ENCODE results near the gene MAGEB17.
"Not testable (repeated sequence)": the region's sequence is repeated elsewhere in the genome, so short reads cannot be mapped to it uniquely, and the experiment has no call there.

MAGEB17 gene

GRCh38 chrX:16167181-16167580 is at the start of gene MAGEB17:
TSS of gene MAGEB17 (plus strand) at chrX:16167481. CDS start at chrX:16170383, 2,902 bp downstream.
- no peak within 1 kb of the TSS for H3K4me3 ChIP-seq
- H3K27ac ChIP-seq: no peak within 1 kb of the TSS

- no peak overlapping the region for H3K27ac ChIP-seq
- H3K4me3 ChIP-seq: no peak overlapping the region
Measured at GRCh38 chrX:16119353-16120220, 47.7 kb upstream of the MAGEB17 start.

GRCh38 chrX:16120431-16120830 is 46.9 kb upstream of the MAGEB17 start:
- H3K4me3 ChIP-seq: no peak overlapping the region
- no peak overlapping the region for H3K27ac ChIP-seq

- no peak within 1 kb of the TSS for H3K27ac ChIP-seq
- H3K4me3 ChIP-seq: no peak within 1 kb of the TSS
Measured at GRCh38 chrX:16123222-16123786, 44.0 kb upstream of the MAGEB17 start, which contains the start of gene GRPR. TSS of gene GRPR (plus strand) at chrX:16123565. CDS start at chrX:16123954, 389 bp downstream.

- no peak overlapping the region for H3K27ac ChIP-seq
- H3K4me3 ChIP-seq: no peak overlapping the region
Measured at GRCh38 chrX:16124201-16124600, 43.1 kb upstream of the MAGEB17 start.

- no peak overlapping the region for H3K27ac ChIP-seq
- no peak overlapping the region for H3K4me3 ChIP-seq
Measured at GRCh38 chrX:16125520-16126149, 41.6 kb upstream of the MAGEB17 start.

GRCh38 chrX:16130707-16131106 is 36.6 kb upstream of the MAGEB17 start:
- Histone ChIP-seq H3K27ac (no peak overlapping the region), H3K4me3 (no peak overlapping the region)

- H3K4me3 ChIP-seq: no peak overlapping the region
- no peak overlapping the region for H3K27ac ChIP-seq
Measured at GRCh38 chrX:16134936-16135335, 32.3 kb upstream of the MAGEB17 start.

GRCh38 chrX:16136080-16136479 is 31.2 kb upstream of the MAGEB17 start:
- no peak overlapping the region for H3K27ac ChIP-seq
- H3K4me3 ChIP-seq: no peak overlapping the region

- Histone ChIP-seq H3K27ac (no peak overlapping the region), H3K4me3 (no peak overlapping the region)
Measured at GRCh38 chrX:16137416-16138107, 29.7 kb upstream of the MAGEB17 start.

- no peak overlapping the region for H3K4me3 ChIP-seq
Measured at GRCh38 chrX:16138108-16138427, 29.2 kb upstream of the MAGEB17 start.

GRCh38 chrX:16140448-16140847 is 26.8 kb upstream of the MAGEB17 start:
- H3K4me3 ChIP-seq: no peak overlapping the region
- H3K27ac ChIP-seq: no peak overlapping the region

More at GRCh38 chrX:16138108-16138427, 29.2 kb upstream of the MAGEB17 start:
- no peak overlapping the region for H3K27ac ChIP-seq

GRCh38 chrX:16140983-16141382 is 26.3 kb upstream of the MAGEB17 start:
- no peak overlapping the region for H3K4me3 ChIP-seq
- no peak overlapping the region for H3K27ac ChIP-seq

- H3K27ac ChIP-seq: no peak overlapping the region
- no peak overlapping the region for H3K4me3 ChIP-seq
Measured at GRCh38 chrX:16141422-16142245, 25.6 kb upstream of the MAGEB17 start.

- H3K4me3 ChIP-seq: no peak overlapping the region
Measured at GRCh38 chrX:16142246-16142558, 25.1 kb upstream of the MAGEB17 start.

GRCh38 chrX:16143968-16144367 is 23.3 kb upstream of the MAGEB17 start:
- no peak overlapping the region for H3K27ac ChIP-seq
- no peak overlapping the region for H3K4me3 ChIP-seq

More at GRCh38 chrX:16142246-16142558, 25.1 kb upstream of the MAGEB17 start:
- H3K27ac ChIP-seq: no peak overlapping the region

- Histone ChIP-seq H3K27ac (no peak overlapping the region), H3K4me3 (no peak overlapping the region)
Measured at GRCh38 chrX:16144420-16144819, 22.9 kb upstream of the MAGEB17 start.

GRCh38 chrX:16145093-16145492 is 22.2 kb upstream of the MAGEB17 start:
- not testable (repeated sequence) for H3K27ac ChIP-seq, H3K4me3 ChIP-seq

- H3K4me3 ChIP-seq: no peak overlapping the region
- no peak overlapping the region for H3K27ac ChIP-seq
Measured at GRCh38 chrX:16145656-16146055, 21.6 kb upstream of the MAGEB17 start.

- Histone ChIP-seq H3K27ac (no peak overlapping the region), H3K4me3 (no peak overlapping the region)
Measured at GRCh38 chrX:16148896-16149295, 18.4 kb upstream of the MAGEB17 start.
